ENCODE results near the gene MGAT4A.

Gene MGAT4A

DNA sequence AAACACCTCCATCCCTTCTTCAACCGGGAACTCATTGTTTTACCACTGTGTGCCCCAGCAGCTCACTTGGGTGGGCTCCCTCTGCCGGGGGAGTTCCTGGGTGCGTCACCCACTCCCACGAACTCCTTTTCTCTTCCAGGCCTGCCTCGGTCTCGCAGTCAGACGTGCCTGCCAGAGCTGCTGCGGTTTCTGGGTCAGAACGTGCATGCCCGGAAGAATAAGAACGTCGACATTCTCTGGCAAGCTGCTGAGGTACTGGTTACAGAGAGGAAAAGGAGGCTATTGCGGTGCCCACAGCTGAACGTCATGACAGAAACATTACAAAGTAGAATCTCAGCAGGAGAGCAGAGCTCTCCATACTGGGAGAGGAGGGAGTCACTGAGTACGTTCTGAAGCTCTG is 158.3 kb downstream of the MGAT4A start:
- H3K9me3 ChIP-seq (ENCODE audit: low read length) = no peaks in the 10 kb centered on the region
- no peaks in the 10 kb centered on the region for H4K20me1 ChIP-seq (ENCODE audit: insufficient read depth, low read length)
- TF ChIP-seq, protein P1, sequence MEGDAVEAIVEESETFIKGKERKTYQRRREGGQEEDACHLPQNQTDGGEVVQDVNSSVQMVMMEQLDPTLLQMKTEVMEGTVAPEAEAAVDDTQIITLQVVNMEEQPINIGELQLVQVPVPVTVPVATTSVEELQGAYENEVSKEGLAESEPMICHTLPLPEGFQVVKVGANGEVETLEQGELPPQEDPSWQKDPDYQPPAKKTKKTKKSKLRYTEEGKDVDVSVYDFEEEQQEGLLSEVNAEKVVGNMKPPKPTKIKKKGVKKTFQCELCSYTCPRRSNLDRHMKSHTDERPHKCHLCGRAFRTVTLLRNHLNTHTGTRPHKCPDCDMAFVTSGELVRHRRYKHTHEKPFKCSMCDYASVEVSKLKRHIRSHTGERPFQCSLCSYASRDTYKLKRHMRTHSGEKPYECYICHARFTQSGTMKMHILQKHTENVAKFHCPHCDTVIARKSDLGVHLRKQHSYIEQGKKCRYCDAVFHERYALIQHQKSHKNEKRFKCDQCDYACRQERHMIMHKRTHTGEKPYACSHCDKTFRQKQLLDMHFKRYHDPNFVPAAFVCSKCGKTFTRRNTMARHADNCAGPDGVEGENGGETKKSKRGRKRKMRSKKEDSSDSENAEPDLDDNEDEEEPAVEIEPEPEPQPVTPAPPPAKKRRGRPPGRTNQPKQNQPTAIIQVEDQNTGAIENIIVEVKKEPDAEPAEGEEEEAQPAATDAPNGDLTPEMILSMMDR (IDR thresholded peaks at IDR 0.05; ENCODE audit: low read length) = no peak
- no peak for TF ChIP-seq EZH2 (IDR thresholded peaks at IDR 0.05; ENCODE audit: borderline replicate concordance, low read length)
- no peak overlapping the region for H3K4me2 ChIP-seq (ENCODE audit: low read length)
- no peak overlapping the region for H3K9ac ChIP-seq (ENCODE audit: low read length)
- no peaks in the 10 kb centered on the region for H3K4me1 ChIP-seq (ENCODE audit: insufficient read depth, low read length, severe bottlenecking)
- no peaks in the 10 kb centered on the region for H3K9me2 ChIP-seq (ENCODE audit: low read depth, low read length)
- no peaks in the 10 kb centered on the region for H3K79me2 ChIP-seq (ENCODE audit: insufficient read depth, low read length)
- H3K36me3 ChIP-seq (ENCODE audit: insufficient read depth, low read length) = no peaks in the 10 kb centered on the region
- no peaks in the 10 kb centered on the region for H3K27me3 ChIP-seq (ENCODE audit: insufficient read depth, low read length)
- no peaks in the 10 kb centered on the region for H3F3A ChIP-seq (ENCODE audit: insufficient read depth, low read length)
- no peak overlapping the region for H3K27ac ChIP-seq (ENCODE audit: low read depth, low read length, poor library complexity, severe bottlenecking)
- H3K4me3 ChIP-seq (ENCODE audit: low read depth, low read length, poor library complexity, severe bottlenecking) = no peak overlapping the region
- no peak overlapping the region for H2AFZ ChIP-seq (ENCODE audit: low read length)

DNA sequence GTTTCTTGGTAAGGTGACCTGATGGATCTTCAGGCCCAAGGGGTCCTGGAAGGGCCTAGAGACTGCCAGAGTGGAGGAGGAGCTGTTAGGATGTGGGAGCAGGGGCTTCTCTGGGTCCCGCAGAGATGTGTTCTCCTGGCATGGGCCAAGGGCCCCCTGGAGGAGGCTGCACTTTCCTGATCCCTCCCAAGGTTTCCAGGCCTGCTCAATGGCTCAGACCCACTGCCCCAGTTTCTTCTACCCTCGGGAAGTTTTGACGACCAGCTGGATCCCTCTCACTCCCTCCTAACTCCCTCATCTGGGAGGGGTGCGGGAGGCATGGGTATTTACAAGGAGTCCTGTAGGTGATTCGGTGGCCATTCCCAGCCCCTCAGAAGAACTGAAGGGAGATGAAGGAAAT is 158.7 kb downstream of the MGAT4A start:
- no peaks in the 10 kb centered on the region for H3K4me1 ChIP-seq (ENCODE audit: insufficient read depth, low read length, severe bottlenecking)
- no peaks in the 10 kb centered on the region for H3K36me3 ChIP-seq (ENCODE audit: insufficient read depth, low read length)
- H3K4me2 ChIP-seq (ENCODE audit: low read length) = no peak overlapping the region
- no peaks in the 10 kb centered on the region for H3F3A ChIP-seq (ENCODE audit: insufficient read depth, low read length)
- H4K20me1 ChIP-seq (ENCODE audit: insufficient read depth, low read length) = no peaks in the 10 kb centered on the region
- no peak overlapping the region for H2AFZ ChIP-seq (ENCODE audit: low read length)
- H3K27me3 ChIP-seq (ENCODE audit: insufficient read depth, low read length) = no peaks in the 10 kb centered on the region
- no peaks in the 10 kb centered on the region for H3K79me2 ChIP-seq (ENCODE audit: insufficient read depth, low read length)
- TF ChIP-seq EZH2 (IDR thresholded peaks at IDR 0.05; ENCODE audit: borderline replicate concordance, low read length) = no peak
- TF ChIP-seq, protein P1 (IDR thresholded peaks at IDR 0.05; ENCODE audit: low read length) = no peak
- H3K9me3 ChIP-seq (ENCODE audit: low read length) = no peaks in the 10 kb centered on the region
- no peak overlapping the region for H3K4me3 ChIP-seq (ENCODE audit: low read depth, low read length, poor library complexity, severe bottlenecking)
- H3K27ac ChIP-seq (ENCODE audit: low read depth, low read length, poor library complexity, severe bottlenecking) = no peak overlapping the region
- H3K9ac ChIP-seq (ENCODE audit: low read length) = no peak overlapping the region
- H3K9me2 ChIP-seq (ENCODE audit: low read depth, low read length) = no peaks in the 10 kb centered on the region

DNA sequence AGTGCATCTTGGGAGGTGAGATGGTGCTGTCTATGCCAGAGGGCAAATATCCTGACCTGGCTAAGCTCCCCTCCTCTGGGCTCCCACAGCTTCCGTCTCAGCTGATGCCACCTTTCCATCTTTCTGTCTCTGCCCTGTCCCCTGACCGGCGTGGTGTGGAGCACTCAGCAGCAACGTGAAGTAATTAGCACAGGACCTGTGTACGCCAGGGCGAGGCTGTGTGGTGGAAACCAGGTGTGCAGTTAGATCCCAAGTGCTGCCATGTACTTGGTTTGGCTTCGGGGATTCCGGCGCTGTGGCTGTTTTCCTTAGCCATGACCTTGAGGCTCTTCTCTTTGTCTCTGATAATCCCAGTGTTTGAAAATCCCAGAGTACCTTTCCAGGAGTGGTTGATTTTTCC is 159.1 kb downstream of the MGAT4A start:
- Histone ChIP-seq H3K27me3 (ENCODE audit: insufficient read depth, low read length) (no peaks in the 10 kb centered on the region), H3K9ac (ENCODE audit: low read length) (no peak overlapping the region), H3K79me2 (ENCODE audit: insufficient read depth, low read length) (no peaks in the 10 kb centered on the region), H3K36me3 (ENCODE audit: insufficient read depth, low read length) (no peaks in the 10 kb centered on the region), H3K4me2 (ENCODE audit: low read length) (no peak overlapping the region), H3K9me2 (ENCODE audit: low read depth, low read length) (no peaks in the 10 kb centered on the region), H4K20me1 (ENCODE audit: insufficient read depth, low read length) (no peaks in the 10 kb centered on the region), H3K4me3 (ENCODE audit: low read depth, low read length, poor library complexity, severe bottlenecking) (no peak overlapping the region), H2AFZ (ENCODE audit: low read length) (no peak overlapping the region), H3K27ac (ENCODE audit: low read depth, low read length, poor library complexity, severe bottlenecking) (no peak overlapping the region), H3F3A (ENCODE audit: insufficient read depth, low read length) (no peaks in the 10 kb centered on the region), H3K4me1 (ENCODE audit: insufficient read depth, low read length, severe bottlenecking) (no peaks in the 10 kb centered on the region), H3K9me3 (ENCODE audit: low read length) (no peaks in the 10 kb centered on the region)
- no peak for TF ChIP-seq EZH2 (IDR thresholded peaks at IDR 0.05; ENCODE audit: borderline replicate concordance, low read length)
- TF ChIP-seq, protein P1 (IDR thresholded peaks at IDR 0.05; ENCODE audit: low read length) = no peak
